Activated T-cell treated with anti-CD3 and anti-CD28 coated beads, Interleukin-2, amount 50 U/mL, for 24 hours (primary cell): ENCODE data around the gene PLEKHG2.
"Not testable (repeated sequence)": the region's sequence is repeated elsewhere in the genome, so short reads cannot be mapped to it uniquely, and the experiment has no call there.

ENCODE experiments used
- DNase-seq: peaks from one replicate; pipeline ENCODE4 v3.0.0-alpha.2; 2020
- H3K27ac Mint-ChIP-seq: 2 replicates; pipeline ENCODE4 v1.8.0; 2020; ENCODE audit warnings: mild to moderate bottlenecking, mixed read lengths
- H3K27me3 Mint-ChIP-seq: 2 replicates; pipeline ENCODE4 v1.8.0; 2020; ENCODE audit warnings: mixed read lengths
- H3K36me3 Mint-ChIP-seq: 2 replicates; pipeline ENCODE4 v1.8.0; 2020; ENCODE audit warnings: low read depth, mixed read lengths
- H3K4me1 Mint-ChIP-seq: 2 replicates; pipeline ENCODE4 v1.8.0; 2020; ENCODE audit warnings: low read depth, mixed read lengths
- H3K4me3 Mint-ChIP-seq: 2 replicates; pipeline ENCODE4 v1.8.0; 2020; ENCODE audit warnings: mild to moderate bottlenecking, moderate library complexity, mixed read lengths
- H3K9me3 Mint-ChIP-seq: 2 replicates; pipeline ENCODE4 v1.8.0; 2020; ENCODE audit warnings: mixed read lengths

The PLEKHG2 gene

DNA sequence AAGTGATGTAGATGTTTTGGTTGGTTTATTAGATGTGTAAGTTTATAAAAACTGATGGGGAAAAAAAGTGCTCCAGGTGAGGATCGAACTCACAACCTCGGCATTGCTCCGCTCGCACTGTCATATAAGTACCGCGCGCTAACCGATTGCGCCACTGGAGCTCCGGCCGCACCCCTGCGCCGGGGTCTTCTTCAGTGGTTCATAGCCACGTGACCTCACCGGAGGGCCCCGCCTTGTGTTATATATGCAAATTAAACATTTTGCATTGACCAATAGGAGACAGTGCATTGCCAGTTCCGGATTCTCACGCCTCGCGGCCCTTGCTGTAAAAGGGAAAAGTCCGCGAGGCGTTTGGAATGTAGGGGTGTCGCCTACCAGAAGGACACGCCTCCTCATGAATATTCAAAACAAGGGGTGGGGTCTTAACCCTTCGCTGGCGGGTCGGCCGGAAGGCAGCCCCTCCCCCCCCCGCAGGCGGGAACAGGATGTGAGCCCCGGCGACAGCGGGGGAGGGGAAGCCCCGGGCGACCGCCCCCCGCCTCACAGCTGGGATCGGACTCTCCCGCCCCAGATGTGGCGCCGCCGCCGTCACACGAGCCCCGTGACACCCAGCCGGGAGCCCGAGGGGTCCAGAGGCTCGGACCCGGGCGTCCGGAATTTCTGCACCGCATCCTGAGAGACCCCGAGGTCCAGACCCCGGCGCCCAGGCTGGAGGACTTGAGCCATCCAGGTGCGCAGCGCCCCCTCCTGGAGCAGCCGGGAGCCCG lies at the start of gene PLEKHG2:
TSS of gene PLEKHG2 (plus strand) at position 570 of the 767 bp plus-strand sequence. CDS start 1,418 bp downstream, outside the sequence.
- Mint-ChIP-seq H3K27ac (peak within 1 kb of the TSS; percentile 97), H3K9me3 (no peaks in the 10 kb centered on the region), H3K36me3 (peaks cover 42% of the 10 kb centered on the region), H3K27me3 (no peaks in the 10 kb centered on the region), H3K4me3 (peak within 1 kb of the TSS; percentile 85), H3K4me1 (peaks cover 40% of the 10 kb centered on the region)
- peak; percentile 99 for DNase-seq

DNA sequence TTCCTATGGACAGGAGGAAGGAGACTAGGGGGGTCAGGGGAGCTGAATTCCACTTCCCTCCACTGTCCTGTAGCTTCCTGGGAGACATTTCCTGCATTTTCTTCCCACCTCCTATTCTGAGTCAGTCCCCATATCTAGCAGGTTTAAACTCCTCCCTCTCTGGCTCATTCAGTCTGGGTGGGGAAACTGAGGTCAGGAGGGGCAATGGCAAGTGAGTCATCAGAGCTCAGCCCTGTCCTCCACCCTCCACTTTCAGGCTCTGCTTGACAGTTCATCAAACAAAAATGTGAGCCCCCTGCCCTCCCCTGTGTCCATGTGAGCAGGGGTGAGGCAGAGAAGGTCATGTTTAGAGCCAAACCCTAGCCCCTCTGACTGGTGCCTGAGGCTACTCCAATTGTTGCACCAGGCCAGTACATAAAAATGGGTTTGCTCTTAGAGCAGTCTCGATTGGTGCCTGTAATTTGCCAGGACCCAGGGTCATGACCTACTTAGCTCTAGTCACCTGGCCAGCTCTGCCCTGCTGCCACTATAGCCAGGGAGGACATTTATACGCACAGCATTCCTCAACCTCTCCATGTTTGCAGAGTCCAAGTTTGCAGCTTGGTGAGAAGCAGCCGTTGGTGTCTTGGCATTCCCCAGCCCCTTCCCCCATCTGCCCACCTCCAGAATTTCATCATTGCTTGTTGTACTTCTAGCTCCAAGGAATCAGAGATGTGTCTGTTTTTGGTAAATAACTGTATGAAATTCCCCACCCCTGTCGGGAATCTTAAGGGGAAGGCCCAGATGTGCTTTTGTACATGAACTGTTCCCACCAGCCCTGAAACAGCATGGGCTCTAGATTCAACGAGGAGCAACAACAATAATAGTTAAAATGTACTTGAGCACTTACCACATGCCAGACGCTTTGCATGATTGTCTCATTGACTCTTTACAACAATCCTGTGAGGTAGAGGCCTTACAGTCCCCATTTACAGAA lies 49.5 kb upstream of the PLEKHG2 start:
- Mint-ChIP-seq H3K27ac (peak overlapping the region; percentile 64), H3K9me3 (no peaks in the 10 kb centered on the region), H3K4me3 (no peak overlapping the region), H3K36me3 (peaks cover 80% of the 10 kb centered on the region), H3K4me1 (peaks cover 13% of the 10 kb centered on the region), H3K27me3 (no peaks in the 10 kb centered on the region)
- no peak for DNase-seq

- no peak overlapping the region for H3K4me3 Mint-ChIP-seq
- H3K27me3 Mint-ChIP-seq, result no peaks in the 10 kb centered on the region
- H3K36me3 Mint-ChIP-seq, result peaks cover 78% of the 10 kb centered on the region
Observed at GRCh38 chr19:39363901-39364457, 48.5 kb upstream of the PLEKHG2 start.

DNA sequence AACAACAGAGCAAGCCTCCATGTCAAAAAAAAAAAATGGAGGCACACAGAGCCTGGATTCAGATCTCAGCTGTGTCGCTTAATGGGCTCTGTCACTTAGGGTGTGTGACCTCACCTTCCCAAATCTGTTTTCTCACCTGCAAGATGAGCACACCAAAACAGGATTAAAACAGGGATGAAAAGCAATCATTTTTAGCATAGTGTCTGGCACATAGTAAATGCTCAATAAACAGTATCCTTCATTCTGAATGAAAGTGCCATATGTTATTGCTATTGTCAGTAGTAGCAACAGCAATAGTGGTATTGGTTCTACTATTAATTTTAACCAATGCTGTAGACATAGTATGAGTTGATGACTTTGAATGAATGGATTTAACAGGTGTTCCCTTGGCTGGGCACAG lies 46.9 kb upstream of the PLEKHG2 start:
- Mint-ChIP-seq H3K27me3 (no peaks in the 10 kb centered on the region), H3K4me1 (peaks cover 13% of the 10 kb centered on the region), H3K9me3 (no peaks in the 10 kb centered on the region), H3K4me3 (no peak overlapping the region), H3K27ac (no peak overlapping the region), H3K36me3 (peaks cover 80% of the 10 kb centered on the region)
- DNase-seq, result no peak

More at GRCh38 chr19:39363901-39364457, 48.5 kb upstream of the PLEKHG2 start:
- no peaks in the 10 kb centered on the region for H3K9me3 Mint-ChIP-seq
- no peak for DNase-seq
- peak overlapping the region; percentile 71 for H3K27ac Mint-ChIP-seq
- H3K4me1 Mint-ChIP-seq, result peaks cover 13% of the 10 kb centered on the region

DNA sequence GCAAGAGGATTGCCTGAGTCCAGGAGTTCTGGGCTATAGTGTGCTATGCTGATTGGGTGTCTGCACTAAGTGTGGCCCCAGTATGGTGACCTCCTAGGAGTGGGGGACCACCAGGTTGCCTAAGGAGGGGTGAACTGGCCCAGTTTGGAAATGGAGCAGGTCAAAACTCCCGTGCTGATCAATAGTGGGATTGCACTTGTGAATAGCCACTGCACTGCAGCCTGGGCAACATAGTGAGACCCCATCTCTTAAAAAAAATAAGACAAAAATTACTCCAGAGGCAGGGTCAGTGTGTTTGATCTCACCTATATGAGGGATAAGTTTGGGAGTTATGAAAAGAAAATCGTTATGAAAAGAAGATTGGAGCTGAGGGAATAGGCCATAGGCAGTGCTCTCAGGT lies 43.3 kb upstream of the PLEKHG2 start:
- no peak for DNase-seq

GRCh38 chr19:39370735-39371134 lies 41.7 kb upstream of the PLEKHG2 start:
- H3K27me3 Mint-ChIP-seq, result no peaks in the 10 kb centered on the region
- H3K27ac Mint-ChIP-seq, result peak overlapping the region; percentile 4
- H3K36me3 Mint-ChIP-seq, result peaks cover 72% of the 10 kb centered on the region
- H3K4me3 Mint-ChIP-seq, result no peak overlapping the region
- no peaks in the 10 kb centered on the region for H3K4me1 Mint-ChIP-seq
- no peak for DNase-seq
- no peaks in the 10 kb centered on the region for H3K9me3 Mint-ChIP-seq

More for the DNA sequence above, 43.3 kb upstream of the PLEKHG2 start:
- no peaks in the 10 kb centered on the region for H3K27me3 Mint-ChIP-seq
- H3K4me1 Mint-ChIP-seq, result peaks cover under 1% of the 10 kb centered on the region
- H3K36me3 Mint-ChIP-seq, result peaks cover 72% of the 10 kb centered on the region
- H3K9me3 Mint-ChIP-seq, result no peaks in the 10 kb centered on the region
- H3K27ac Mint-ChIP-seq, result no peak overlapping the region
- no peak overlapping the region for H3K4me3 Mint-ChIP-seq

DNA sequence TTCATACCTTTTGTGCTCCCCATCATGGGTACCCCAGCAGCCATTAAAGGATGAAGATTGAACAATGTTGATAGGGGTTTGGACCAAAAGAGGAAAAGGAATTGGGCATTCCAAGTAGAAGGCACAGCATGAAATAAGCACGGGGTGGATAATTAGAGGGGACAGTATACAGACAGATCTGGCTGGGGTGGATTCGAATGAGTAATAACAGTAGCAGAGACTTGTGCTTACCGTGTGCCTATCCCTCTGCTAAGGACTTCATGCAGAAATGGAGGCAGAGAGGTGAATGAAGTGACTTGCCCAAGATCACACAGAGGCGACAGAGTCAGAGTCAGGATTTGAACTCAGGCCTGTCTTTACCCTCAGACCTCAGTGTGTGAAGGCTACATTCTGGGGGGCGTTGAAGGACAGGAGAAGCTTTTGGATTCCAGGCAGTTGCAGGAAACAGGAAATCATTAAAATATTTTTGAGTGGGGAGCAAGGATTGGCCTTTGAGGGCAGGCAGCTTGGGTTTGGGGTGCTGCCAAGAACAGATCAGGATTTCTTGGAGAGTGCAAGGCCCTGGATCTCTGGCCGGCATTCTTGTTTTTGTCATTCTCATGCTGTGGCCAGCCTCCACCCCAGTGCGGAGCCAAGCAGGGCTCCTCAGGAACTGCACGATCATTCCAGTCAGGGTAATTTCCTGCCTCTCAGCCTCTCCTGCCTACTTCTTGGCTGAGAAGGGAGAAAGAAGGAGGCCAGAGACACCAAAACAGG lies 40.2 kb upstream of the PLEKHG2 start:
- H3K36me3 Mint-ChIP-seq, result peaks cover 80% of the 10 kb centered on the region
- peak overlapping the region; percentile 48 for H3K27ac Mint-ChIP-seq
- no peaks in the 10 kb centered on the region for H3K9me3 Mint-ChIP-seq
- H3K4me3 Mint-ChIP-seq, result no peak overlapping the region
- H3K27me3 Mint-ChIP-seq, result no peaks in the 10 kb centered on the region
- DNase-seq, result no peak
- no peaks in the 10 kb centered on the region for H3K4me1 Mint-ChIP-seq

DNA sequence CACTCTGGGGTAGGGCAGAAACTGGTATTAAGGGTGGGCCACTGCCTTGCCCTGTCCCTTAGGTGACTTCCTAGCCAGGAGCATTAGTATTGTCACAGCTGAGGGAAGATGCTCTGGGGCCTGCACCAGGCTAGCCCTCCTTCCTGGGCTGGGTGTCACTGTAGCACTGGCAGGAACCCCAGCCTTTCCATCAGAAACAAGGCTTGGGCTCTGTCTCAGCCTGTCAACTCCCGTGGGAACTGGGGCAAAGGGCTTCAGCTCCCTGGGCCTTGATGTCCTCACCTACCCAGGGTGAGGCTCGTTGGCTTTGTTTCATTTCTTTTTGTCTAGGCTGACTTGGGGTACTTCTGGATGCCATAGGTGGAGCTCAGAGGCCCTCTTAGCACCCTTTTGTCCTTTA lies 39.5 kb upstream of the PLEKHG2 start:
- Mint-ChIP-seq H3K27me3 (no peaks in the 10 kb centered on the region), H3K27ac (peak overlapping the region; percentile 19), H3K9me3 (no peaks in the 10 kb centered on the region), H3K36me3 (peaks cover 87% of the 10 kb centered on the region), H3K4me3 (no peak overlapping the region), H3K4me1 (no peaks in the 10 kb centered on the region)
- DNase-seq, result no peak

DNA sequence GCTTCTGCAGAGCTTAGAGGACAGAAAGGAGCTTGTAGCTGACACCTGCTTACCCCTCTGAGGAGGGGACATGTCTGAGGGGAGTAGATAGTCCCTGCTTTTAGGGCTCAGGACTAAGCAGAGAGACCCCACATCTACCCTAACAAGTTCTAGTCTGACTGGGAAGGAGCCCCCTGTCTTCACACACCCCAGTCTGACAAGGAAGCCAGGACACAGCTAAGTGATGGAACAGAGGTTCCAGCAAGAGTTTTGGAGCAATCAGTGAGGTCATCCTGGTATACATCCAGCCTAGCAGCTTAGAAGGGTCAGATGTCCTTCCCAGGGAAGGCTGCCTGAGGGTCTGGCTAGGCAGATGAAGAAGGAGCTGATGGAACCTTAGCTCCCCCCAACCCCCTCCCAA lies 36.5 kb upstream of the PLEKHG2 start:
- H3K4me1 Mint-ChIP-seq, result no peaks in the 10 kb centered on the region
- no peaks in the 10 kb centered on the region for H3K9me3 Mint-ChIP-seq
- peaks cover 86% of the 10 kb centered on the region for H3K36me3 Mint-ChIP-seq
- no peak overlapping the region for H3K4me3 Mint-ChIP-seq
- DNase-seq, result no peak
- H3K27ac Mint-ChIP-seq, result peak overlapping the region; percentile 13
- H3K27me3 Mint-ChIP-seq, result no peaks in the 10 kb centered on the region

- Mint-ChIP-seq H3K9me3 (no peaks in the 10 kb centered on the region), H3K4me3 (no peak overlapping the region), H3K4me1 (no peaks in the 10 kb centered on the region), H3K27ac (peak overlapping the region; percentile 48), H3K27me3 (no peaks in the 10 kb centered on the region), H3K36me3 (peaks cover 88% of the 10 kb centered on the region)
- no peak for DNase-seq
Observed at GRCh38 chr19:39377373-39378362, 34.8 kb upstream of the PLEKHG2 start.

DNA sequence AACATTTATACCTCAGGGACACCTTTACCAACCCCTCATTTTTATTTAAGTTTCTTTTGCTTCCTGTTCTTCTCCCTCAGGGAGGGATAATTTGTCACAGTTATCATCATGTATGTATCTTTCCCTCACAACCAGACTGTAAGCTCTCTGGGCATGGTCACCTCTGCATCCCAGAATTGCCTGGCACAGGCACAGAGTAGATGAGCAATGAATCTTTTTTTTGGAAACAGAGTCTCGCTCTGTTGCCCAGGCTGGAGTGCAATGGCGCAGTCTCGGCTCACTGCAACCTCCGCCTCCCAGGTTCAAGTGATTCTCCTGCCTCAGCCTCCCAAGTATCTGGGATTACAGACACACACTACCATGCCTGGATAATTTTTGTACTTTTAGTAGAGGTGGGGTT lies 33.1 kb upstream of the PLEKHG2 start:
- not testable (repeated sequence) for H3K9me3 Mint-ChIP-seq, H3K27me3 Mint-ChIP-seq, H3K4me3 Mint-ChIP-seq, DNase-seq, H3K4me1 Mint-ChIP-seq
- Mint-ChIP-seq H3K36me3 (peaks cover 95% of the 10 kb centered on the region), H3K27ac (peak overlapping the region; percentile 73)

GRCh38 chr19:39379865-39380396 lies 32.5 kb upstream of the PLEKHG2 start:
- no peaks in the 10 kb centered on the region for H3K4me1 Mint-ChIP-seq
- H3K27me3 Mint-ChIP-seq, result no peaks in the 10 kb centered on the region
- no peak overlapping the region for H3K4me3 Mint-ChIP-seq
- H3K27ac Mint-ChIP-seq, result no peak overlapping the region
- no peak for DNase-seq
- H3K9me3 Mint-ChIP-seq, result no peaks in the 10 kb centered on the region
- H3K36me3 Mint-ChIP-seq, result peaks cover 94% of the 10 kb centered on the region
